GM12878 (cell line): ENCODE data around the gene DUS1L.

Experiments
- ASH2L ChIP-seq: fragments of 300-600, 200-600 bp; sonication (generic); IDR thresholded peaks from 2 replicates; pipeline ENCODE4 v1.6.1; 2017; ENCODE audit warnings: low read depth, mild to moderate bottlenecking, borderline replicate concordance
- ATF7 ChIP-seq: fragments of 450-650 bp; IDR thresholded peaks from 2 replicates; pipeline ENCODE4 v1.6.1; 2016; ENCODE audit warnings: low read depth, mild to moderate bottlenecking
- CEBPB ChIP-seq, 2 experiments: fragments of 150-350 bp in 1 of 2; IDR thresholded peaks; 2 replicates each; pipeline ENCODE4 v1.6.1; 2012 to 2014; ENCODE audit warnings: low read depth in 2 of 2, low read length in 2 of 2, borderline replicate concordance in 1 of 2, inconsistent platforms in 1 of 2
- CTCF ChIP-seq, 3 experiments: IDR thresholded peaks in 2 of 3; conservative IDR thresholded peaks in 1 of 3; 2 replicates each; pipeline ENCODE4 v1.5.1; 2011; ENCODE audit warnings: low read depth in 3 of 3, low read length in 3 of 3, mild to moderate bottlenecking in 3 of 3, control low read depth in 2 of 3, moderate library complexity in 2 of 3, inconsistent platforms in 1 of 3, mixed read lengths in 1 of 3; ENCODE audit not compliant: control insufficient read depth in 2 of 3, insufficient read depth in 1 of 3; ENCODE audit errors: extremely low read depth in 1 of 3
- RFX5 ChIP-seq: IDR thresholded peaks from 2 replicates; pipeline ENCODE4 v1.6.1; 2011; ENCODE audit warnings: low read depth, low read length, improper control_type of control experiment
- TAF1 ChIP-seq: IDR thresholded peaks from 2 replicates; pipeline ENCODE4 v1.6.1; 2011; ENCODE audit warnings: mild to moderate bottlenecking, low read depth, low read length, borderline replicate concordance
- TARDBP ChIP-seq: IDR thresholded peaks from 2 replicates; pipeline ENCODE4 v1.6.1; 2016; ENCODE audit warnings: borderline replicate concordance
- TF ChIP-seq, protein P1 (sequence below): IDR thresholded peaks from 2 replicates; pipeline ENCODE4 v1.6.1; 2012; ENCODE audit warnings: low read depth, low read length, improper control_type of control experiment

- no peak for TF ChIP-seq RFX5
- no peak for TF ChIP-seq ASH2L
- no peak for TF ChIP-seq CTCF (IDR thresholded peaks at IDR 0.05 in 2 of 3, conservative IDR thresholded peaks at IDR 0.05 in 1 of 3; ENCODE audit: control insufficient read depth in 2 of 3, extremely low read depth in 1 of 3, insufficient read depth in 1 of 3, low read depth in 3 of 3, low read length in 3 of 3)
- no peak for TF ChIP-seq TAF1
- TF ChIP-seq ATF7, result no peak
- TF ChIP-seq TARDBP, result no peak
- TF ChIP-seq, protein P1, sequence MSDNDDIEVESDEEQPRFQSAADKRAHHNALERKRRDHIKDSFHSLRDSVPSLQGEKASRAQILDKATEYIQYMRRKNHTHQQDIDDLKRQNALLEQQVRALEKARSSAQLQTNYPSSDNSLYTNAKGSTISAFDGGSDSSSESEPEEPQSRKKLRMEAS, result no peak
- TF ChIP-seq CEBPB (IDR thresholded peaks at IDR 0.05; ENCODE audit: borderline replicate concordance in 1 of 2, low read depth in 2 of 2, low read length in 2 of 2), result no peak
Measured at GRCh38 chr17:82042649-82043048, 23.0 kb downstream of the DUS1L start.
